HepG2 (cell line): ENCODE measurements around the gene DNM1. TPM values are rescaled to one million over a fixed set of nuclear protein-coding genes. Genes with fewer than 3 reads are reported as not detected.
A peak's percentile ranks its signal among the peaks of the same experiment; 100 is the strongest.

Source experiments
- ASH2L ChIP-seq: fragments of 300-600, 200-600 bp; sonication (generic); IDR thresholded peaks from 2 replicates; pipeline ENCODE4 v1.7.0; 2017; ENCODE audit warnings: low read depth, mild to moderate bottlenecking, moderate library complexity, mixed read lengths, low read length; ENCODE audit not compliant: insufficient read length
- ATF7 ChIP-seq, 2 experiments: fragments of 450-650 bp in 1 of 2; sonication (generic) in 1 of 2; formaldehyde crosslinking in 1 of 2; IDR thresholded peaks; 2 replicates each; pipeline versions ENCODE4 v1.4.0 to v1.6.1; 2016 to 2020; ENCODE audit warnings: antibody characterized with exemption in 1 of 2, mild to moderate bottlenecking in 1 of 2, missing genetic modification reagents in 1 of 2
- FOSL1 ChIP-seq: sonication (generic); formaldehyde crosslinking; IDR thresholded peaks from 2 replicates; pipeline ENCODE4 v1.9.0; 2021; ENCODE audit warnings: missing genetic modification reagents, borderline replicate concordance
- PATZ1 ChIP-seq: sonication (generic); formaldehyde crosslinking; IDR thresholded peaks from 2 replicates; pipeline ENCODE4 v1.4.0; 2020; ENCODE audit warnings: missing genetic modification reagents
- PCBP2 ChIP-seq: fragments of 200-400 bp; formaldehyde crosslinking; optimal IDR thresholded peaks from 2 replicates; pipeline ENCODE3; 2018; ENCODE audit warnings: low read length, low read depth; ENCODE audit not compliant: poor library complexity, severe bottlenecking
- RCOR2 ChIP-seq: IDR thresholded peaks from 2 replicates; pipeline ENCODE4 v1.6.1; 2016; ENCODE audit warnings: missing biosample characterization, missing genetic modification reagents
- SIN3B ChIP-seq: fragments of 150-350 bp; IDR thresholded peaks from 2 replicates; pipeline ENCODE4 v1.6.1; 2014; ENCODE audit warnings: low read length
- ZNF652 ChIP-seq: IDR thresholded peaks from 2 replicates; pipeline ENCODE4 v1.6.1; 2016; ENCODE audit warnings: low read depth, borderline replicate concordance
- ZNF776 ChIP-seq: sonication (generic); formaldehyde crosslinking; IDR thresholded peaks from 2 replicates; pipeline ENCODE4 v1.4.0; 2020; ENCODE audit warnings: mild to moderate bottlenecking, missing genetic modification reagents
- polyA plus RNA-seq, 8 experiments: library from polyadenylated mRNA; depleted of rRNA in 3 of 8; stranded (reverse) in 7 of 8; unstranded in 1 of 8; fragments of >200 nt; fragmentation: Illumina TruSeq in 4 of 8; extraction: Trizol in 4 of 8; gene quantifications; 2 replicates each; pipeline versions ENCODE4 v1.2.1 to v1.2.3, GENCODE V29; 2011 to 2016; ENCODE audit warnings: low read depth in 4 of 8, missing spikeins in 1 of 8, mixed read lengths in 1 of 8; ENCODE audit not compliant: insufficient read depth in 1 of 8
- total RNA-seq, 5 experiments: library from RNA; depleted of rRNA; stranded (reverse); fragments of >200 nt; fragmentation: Illumina TruSeq; extraction: Trizol; gene quantifications; 2 replicates each; pipeline ENCODE4 v1.2.3, GENCODE V29; 2016; ENCODE audit warnings: low read depth in 1 of 5
- TF ChIP-seq, protein P1 (sequence below): sonication (generic); formaldehyde crosslinking; IDR thresholded peaks from one replicate; pipeline ENCODE4 v1.5.1; 2020; ENCODE audit warnings: mild to moderate bottlenecking, missing genetic modification reagents; ENCODE audit errors: not compliant biosample characterization
- TF ChIP-seq, protein P2 (sequence below): IDR thresholded peaks from 2 replicates; pipeline ENCODE4 v1.6.1; 2016; ENCODE audit warnings: low read depth, borderline replicate concordance
- TF ChIP-seq, protein P3 (sequence below): sonication (generic); formaldehyde crosslinking; IDR thresholded peaks from 2 replicates; pipeline ENCODE4 v1.4.0; 2020; ENCODE audit warnings: missing genetic modification reagents
- TF ChIP-seq, protein P4 (sequence below): sonication (generic); formaldehyde crosslinking; conservative IDR thresholded peaks from 2 replicates; pipeline ENCODE4 v1.8.0; 2022; ENCODE audit warnings: low read depth, missing genetic modification reagents

DNM1 gene
- total and polyA plus RNA-seq, 2 of the 13 experiments (the other 11 are each of a cell fraction or from before 2014, with no cell fraction given), result 0.13 to 0.58 TPM

- TF ChIP-seq, protein P1, sequence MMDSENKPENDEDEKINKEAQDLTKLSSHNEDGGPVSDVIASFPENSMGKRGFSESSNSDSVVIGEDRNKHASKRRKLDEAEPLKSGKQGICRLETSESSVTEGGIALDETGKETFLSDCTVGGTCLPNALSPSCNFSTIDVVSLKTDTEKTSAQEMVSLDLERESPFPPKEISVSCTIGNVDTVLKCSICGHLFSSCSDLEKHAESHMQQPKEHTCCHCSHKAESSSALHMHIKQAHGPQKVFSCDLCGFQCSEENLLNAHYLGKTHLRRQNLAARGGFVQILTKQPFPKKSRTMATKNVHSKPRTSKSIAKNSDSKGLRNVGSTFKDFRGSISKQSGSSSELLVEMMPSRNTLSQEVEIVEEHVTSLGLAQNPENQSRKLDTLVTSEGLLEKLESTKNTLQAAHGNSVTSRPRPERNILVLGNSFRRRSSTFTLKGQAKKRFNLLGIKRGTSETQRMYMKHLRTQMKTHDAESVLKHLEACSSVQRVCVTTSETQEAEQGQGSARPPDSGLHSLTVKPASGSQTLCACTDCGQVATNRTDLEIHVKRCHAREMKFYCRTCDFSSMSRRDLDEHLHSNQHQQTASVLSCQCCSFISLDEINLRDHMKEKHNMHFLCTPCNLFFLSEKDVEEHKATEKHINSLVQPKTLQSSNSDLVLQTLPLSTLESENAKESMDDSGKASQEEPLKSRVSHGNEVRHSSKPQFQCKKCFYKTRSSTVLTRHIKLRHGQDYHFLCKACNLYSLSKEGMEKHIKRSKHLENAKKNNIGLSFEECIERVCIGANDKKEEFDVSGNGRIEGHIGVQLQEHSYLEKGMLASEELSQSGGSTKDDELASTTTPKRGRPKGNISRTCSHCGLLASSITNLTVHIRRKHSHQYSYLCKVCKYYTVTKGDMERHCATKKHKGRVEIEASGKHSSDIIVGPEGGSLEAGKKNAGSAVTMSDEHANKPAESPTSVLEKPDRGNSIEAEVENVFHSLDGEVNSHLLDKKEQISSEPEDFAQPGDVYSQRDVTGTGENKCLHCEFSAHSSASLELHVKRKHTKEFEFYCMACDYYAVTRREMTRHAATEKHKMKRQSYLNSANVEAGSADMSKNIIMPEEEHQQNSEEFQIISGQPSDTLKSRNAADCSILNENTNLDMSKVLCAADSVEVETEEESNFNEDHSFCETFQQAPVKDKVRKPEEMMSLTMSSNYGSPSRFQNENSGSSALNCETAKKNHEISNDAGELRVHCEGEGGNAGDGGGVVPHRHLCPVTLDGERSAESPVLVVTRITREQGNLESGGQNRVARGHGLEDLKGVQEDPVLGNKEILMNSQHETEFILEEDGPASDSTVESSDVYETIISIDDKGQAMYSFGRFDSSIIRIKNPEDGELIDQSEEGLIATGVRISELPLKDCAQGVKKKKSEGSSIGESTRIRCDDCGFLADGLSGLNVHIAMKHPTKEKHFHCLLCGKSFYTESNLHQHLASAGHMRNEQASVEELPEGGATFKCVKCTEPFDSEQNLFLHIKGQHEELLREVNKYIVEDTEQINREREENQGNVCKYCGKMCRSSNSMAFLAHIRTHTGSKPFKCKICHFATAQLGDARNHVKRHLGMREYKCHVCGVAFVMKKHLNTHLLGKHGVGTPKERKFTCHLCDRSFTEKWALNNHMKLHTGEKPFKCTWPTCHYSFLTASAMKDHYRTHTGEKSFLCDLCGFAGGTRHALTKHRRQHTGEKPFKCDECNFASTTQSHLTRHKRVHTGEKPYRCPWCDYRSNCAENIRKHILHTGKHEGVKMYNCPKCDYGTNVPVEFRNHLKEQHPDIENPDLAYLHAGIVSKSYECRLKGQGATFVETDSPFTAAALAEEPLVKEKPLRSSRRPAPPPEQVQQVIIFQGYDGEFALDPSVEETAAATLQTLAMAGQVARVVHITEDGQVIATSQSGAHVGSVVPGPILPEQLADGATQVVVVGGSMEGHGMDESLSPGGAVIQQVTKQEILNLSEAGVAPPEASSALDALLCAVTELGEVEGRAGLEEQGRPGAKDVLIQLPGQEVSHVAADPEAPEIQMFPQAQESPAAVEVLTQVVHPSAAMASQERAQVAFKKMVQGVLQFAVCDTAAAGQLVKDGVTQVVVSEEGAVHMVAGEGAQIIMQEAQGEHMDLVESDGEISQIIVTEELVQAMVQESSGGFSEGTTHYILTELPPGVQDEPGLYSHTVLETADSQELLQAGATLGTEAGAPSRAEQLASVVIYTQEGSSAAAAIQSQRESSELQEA (CRISPR knock-in tag), result no peak
- TF ChIP-seq ZNF652 (CRISPR knock-in tag), result no peak
- peak; percentile 22; the same call in 1 of the 2 replicates for TF ChIP-seq RCOR2 (CRISPR knock-in tag)
- TF ChIP-seq PATZ1 (CRISPR knock-in tag), result no peak; the same call in 1 of the 2 replicates
- TF ChIP-seq, protein P2, sequence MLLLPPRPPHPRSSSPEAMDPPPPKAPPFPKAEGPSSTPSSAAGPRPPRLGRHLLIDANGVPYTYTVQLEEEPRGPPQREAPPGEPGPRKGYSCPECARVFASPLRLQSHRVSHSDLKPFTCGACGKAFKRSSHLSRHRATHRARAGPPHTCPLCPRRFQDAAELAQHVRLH (CRISPR knock-in tag), result no peak
- TF ChIP-seq ASH2L, result peak; percentile 45
- TF ChIP-seq PCBP2, result no peak
- TF ChIP-seq, protein P3, sequence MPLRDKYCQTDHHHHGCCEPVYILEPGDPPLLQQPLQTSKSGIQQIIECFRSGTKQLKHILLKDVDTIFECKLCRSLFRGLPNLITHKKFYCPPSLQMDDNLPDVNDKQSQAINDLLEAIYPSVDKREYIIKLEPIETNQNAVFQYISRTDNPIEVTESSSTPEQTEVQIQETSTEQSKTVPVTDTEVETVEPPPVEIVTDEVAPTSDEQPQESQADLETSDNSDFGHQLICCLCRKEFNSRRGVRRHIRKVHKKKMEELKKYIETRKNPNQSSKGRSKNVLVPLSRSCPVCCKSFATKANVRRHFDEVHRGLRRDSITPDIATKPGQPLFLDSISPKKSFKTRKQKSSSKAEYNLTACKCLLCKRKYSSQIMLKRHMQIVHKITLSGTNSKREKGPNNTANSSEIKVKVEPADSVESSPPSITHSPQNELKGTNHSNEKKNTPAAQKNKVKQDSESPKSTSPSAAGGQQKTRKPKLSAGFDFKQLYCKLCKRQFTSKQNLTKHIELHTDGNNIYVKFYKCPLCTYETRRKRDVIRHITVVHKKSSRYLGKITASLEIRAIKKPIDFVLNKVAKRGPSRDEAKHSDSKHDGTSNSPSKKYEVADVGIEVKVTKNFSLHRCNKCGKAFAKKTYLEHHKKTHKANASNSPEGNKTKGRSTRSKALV (CRISPR knock-in tag), result no peak
- TF ChIP-seq, protein P4, sequence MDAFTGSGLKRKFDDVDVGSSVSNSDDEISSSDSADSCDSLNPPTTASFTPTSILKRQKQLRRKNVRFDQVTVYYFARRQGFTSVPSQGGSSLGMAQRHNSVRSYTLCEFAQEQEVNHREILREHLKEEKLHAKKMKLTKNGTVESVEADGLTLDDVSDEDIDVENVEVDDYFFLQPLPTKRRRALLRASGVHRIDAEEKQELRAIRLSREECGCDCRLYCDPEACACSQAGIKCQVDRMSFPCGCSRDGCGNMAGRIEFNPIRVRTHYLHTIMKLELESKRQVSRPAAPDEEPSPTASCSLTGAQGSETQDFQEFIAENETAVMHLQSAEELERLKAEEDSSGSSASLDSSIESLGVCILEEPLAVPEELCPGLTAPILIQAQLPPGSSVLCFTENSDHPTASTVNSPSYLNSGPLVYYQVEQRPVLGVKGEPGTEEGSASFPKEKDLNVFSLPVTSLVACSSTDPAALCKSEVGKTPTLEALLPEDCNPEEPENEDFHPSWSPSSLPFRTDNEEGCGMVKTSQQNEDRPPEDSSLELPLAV (CRISPR knock-in tag), result no peak
- TF ChIP-seq ATF7 (IDR thresholded peaks at IDR 0.05), result no peak
- TF ChIP-seq ATF7 (CRISPR knock-in tag; IDR thresholded peaks at IDR 0.05), result no peak
- no peak for TF ChIP-seq ZNF776 (CRISPR knock-in tag)
- TF ChIP-seq FOSL1 (CRISPR knock-in tag), result no peak
- TF ChIP-seq SIN3B, result no peak
Measured at GRCh38 chr9:128296340-128297220, 93.4 kb downstream of the DNM1 start (continued).
